Measurements from ENCODE around the gene SCAPER.
"Not testable (repeated sequence)": the region's sequence is repeated elsewhere in the genome, so short reads cannot be mapped to it uniquely, and the experiment has no call there.

The SCAPER gene

DNA sequence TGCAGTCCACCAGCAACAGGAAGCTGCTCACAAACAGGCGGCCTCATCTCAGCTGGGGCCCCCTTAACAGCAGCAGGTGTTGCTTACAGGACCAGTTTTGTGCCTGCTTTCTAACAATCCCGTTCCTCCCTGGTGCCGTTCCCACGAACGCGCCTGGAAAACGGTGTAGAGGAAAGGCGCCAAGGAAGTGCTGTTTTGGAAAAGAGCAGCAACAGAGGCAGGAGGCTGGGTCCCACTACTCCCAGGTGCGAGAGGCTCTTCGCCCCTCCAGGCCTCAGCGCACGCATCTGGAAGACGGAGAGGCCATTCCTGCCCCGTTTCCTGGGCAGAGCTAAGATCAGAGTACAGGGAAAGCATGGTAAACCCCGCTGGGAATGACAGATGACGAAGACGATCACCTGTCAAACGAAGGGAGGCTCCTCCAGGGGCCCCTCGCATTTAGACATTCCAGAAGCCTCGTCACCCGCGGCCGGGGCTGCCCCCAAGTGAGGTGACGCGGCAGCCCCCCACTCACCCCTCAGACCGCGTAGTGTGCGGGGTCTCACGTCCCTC, 603 bp downstream of the SCAPER start:
- DNase-seq (ENCODE audit: low read depth), result no peak

DNA sequence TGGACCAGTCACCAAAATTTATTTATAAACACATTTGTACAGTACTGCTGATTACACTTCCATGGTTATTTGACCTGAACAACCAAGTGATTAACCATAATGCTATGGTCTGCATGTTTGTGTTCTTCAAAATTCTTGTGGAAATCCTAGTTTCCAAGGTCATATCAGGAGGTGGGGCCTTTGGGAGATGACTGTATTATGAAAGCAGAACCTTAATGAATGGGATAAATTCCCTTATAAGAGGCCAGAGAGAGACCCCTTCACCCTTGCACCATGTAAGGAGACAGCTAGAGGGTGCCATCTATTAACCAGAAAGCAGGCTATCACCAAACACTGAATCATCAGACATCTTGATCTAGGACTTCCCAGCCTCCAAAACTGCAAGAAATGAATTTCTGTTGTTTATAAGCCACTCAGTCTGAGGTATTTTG, 1.9 kb downstream of the SCAPER start:
- no peak for DNase-seq (ENCODE audit: low read depth)

DNA sequence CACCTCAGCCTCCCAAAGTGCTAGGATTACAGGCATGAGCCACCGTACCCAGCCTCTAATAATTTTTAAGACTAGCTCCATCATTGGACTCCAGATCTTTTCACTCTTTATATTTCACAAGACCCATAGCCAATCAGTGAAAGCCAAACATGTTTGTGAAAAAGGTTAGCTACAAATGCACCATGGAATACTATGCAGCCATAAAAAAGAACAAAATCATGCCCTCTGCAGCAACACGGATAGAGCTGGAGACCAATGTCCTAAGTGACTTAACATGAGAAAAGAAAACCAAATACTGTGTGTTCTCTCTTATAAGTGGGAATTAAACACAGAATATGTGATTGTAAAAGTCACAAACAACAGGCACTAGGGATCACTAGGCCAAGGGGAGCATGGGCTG, 3.2 kb downstream of the SCAPER start:
- no peak for DNase-seq (ENCODE audit: low read depth)

DNA sequence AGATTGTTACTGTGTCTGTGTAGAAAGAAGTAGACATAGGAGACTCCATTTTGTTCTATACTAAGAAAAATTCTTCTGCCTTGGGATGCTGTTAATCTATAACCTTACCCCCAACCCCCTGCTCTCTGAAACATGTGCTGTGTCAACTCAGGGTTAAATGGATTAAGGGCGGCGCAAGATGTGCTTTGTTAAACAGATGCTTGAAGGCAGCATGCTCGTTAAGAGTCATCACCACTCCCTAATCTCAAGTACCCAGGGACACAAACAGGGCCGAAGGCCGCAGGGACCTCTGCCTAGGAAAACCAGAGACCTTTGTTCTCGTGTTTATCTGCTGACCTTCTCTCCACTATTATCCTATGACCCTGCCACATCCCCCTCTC, 5.2 kb downstream of the SCAPER start:
- not testable (repeated sequence) for DNase-seq (ENCODE audit: low read depth)

DNA sequence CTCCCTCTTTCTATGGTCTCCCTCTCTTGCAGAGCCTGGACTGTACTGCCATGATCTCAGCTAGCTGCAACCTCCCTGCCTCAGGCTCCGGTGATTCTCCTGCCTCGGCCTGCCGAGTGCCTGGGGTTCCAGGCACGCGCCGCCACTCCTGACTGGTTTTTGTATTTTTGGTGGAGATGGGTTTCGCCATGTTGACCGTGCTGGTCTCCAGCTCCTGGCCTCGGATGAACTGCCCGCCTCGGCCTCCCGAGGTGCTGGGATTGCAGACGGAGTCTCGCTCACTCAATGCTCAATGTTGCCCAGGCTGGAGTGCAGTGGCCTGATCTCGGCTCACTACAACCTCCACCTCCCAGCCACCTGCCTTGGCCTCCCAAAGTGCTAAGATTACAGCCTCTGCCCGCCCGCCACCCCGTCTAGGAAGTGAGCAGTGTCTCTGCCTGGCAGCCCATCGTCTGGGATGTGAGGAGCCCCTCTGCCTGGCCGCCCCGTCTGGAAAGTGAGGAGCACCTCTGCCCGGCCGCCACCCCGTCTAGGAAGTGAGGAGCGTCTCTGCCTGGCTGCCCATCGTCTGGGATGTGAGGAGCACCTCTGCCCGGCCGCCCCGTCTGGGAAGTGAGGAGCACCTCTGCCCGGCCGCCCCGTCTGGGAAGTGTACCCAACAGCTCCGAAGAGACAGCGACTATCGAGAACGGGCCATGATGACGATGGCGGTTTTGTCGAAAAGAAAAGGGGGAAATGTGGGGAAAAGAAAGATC, 5.8 kb downstream of the SCAPER start:
- DNase-seq (ENCODE audit: low read depth), result not testable (repeated sequence)

DNA sequence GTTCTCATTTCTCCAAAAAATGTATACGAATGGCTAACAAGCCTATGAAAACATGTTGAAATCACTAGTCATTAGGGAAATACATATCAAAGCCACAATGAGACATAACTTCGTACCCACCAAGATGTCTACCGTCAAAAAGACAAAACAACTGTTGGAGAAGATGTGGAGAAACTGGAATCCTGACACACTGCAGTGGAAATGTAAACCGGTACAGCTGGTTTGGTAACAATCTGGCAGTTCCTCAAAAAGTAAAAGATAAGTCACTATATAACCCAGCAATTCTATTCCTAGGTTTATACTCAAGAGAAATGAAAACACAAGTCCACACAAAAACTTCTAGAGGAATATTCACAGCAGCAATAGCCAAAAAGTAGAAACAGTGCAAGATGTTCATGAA, 7.0 kb downstream of the SCAPER start:
- no peak for DNase-seq (ENCODE audit: low read depth)

DNA sequence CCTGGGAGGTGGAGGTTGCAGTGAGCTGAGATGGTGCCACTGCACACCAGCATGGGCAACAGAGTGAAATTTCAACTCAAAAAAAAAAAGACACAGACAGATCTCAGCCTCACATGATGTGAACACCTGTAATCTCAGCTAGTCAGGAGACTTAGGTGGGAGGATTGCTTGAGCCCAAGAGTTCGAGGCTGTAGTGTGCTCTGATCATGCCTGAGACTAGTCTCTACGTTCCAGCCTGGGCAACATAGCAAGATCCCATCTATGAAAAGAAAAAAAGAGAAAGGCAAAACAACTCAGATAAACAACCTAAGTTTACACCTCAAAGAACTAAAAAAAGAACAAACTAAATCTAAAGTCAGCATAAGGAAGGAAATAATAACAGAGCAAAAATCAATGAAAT, 11.0 kb downstream of the SCAPER start:
- no peak for DNase-seq (ENCODE audit: low read depth)

DNA sequence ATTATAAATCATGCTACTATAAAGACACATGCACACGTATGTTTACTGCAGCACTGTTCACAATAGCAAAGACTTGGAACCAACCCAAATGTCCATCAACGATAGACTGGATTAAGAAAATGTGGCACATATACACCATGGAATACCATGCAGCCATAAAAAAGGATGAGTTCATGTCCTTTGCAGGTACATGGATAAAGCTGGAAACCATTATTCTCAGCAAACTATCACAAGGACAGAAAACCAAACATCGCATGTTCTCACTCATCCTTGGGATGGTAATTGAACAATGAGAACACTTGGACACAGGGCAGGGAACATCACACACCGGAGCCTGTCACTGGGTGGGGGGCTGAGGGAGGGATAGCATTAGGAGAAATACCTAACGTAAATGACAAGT, 12.3 kb downstream of the SCAPER start:
- DNase-seq (ENCODE audit: low read depth), result not testable (repeated sequence)

DNA sequence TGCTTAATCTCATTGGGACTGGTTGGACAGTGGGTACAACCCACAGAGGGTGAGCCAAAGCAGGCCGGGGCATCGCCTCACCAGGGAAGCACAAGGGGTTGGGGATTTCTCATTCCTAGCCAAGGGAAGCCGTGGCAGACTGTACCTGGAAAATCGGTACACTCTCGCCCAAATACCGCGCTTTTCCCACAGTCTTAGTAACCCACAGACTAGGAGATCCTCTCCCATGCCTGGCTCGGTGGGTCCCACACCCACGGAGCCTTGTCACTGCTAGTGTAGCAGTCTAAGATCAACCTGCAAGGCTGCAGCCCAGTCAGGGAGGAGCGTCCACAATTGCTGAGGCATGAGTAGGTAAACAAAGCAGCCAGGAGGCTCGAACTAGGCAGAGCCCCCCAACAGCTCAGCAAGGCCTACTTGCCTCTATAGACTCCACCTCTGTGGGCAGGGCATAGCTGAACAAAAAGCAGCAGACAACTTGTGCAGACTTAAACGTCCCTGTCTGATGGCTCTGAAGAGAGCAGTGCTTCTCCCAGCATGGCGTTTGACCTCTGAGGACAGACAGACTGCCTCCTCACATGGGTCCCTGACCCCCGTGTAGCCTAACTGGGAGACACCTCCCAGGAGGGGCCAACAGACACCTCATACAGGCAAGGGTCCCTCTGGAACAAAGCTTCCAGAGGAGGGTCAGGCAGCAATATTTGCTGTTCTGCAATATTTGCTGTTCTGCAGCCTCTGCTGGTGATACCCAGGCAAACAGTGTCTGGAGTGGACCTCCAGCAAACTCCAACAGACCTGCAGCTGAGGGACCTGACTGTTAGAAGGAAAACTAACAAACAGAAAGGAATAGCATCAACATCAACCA, 17.6 kb downstream of the SCAPER start:
- DNase-seq (ENCODE audit: low read depth), result not testable (repeated sequence)

DNA sequence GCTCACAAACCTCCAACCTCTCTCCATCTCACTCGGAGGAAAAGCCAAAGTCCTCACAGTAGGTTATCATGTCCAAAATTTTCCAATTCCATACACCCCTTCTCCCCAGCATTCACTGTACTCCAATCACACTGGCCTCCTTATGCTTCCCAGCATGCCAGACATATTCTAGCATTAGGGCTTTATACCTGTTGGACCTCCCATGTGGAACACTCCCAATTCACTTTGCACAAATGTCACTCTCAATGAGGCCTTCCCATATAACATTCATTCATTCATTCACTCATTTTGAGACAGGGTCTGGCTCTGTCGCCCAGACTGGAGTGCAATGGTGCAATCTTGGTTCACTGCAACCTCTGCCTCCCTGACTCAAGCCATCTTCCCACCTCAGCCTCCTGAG, 19.9 kb downstream of the SCAPER start:
- DNase-seq (ENCODE audit: low read depth), result no peak

DNA sequence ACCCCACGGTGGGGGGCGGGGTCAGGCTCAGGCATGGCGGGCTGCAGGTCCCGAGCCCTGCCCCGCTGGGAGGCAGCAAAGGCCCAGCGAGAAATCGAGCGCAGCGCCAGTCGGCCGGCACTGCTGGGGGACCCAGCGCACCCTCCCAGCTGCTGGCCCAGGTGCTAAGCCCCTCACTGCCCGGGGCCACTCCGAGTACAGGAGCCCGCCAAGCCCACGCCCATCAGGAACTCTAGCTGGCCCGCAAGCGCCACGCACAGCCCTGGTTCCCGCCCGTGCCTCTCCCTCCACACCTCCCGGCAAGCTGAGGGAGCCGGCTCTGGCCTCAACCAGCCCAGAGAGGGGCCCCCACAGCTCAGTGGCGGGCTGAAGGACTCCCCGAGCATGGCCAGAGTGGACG, 29.2 kb downstream of the SCAPER start:
- DNase-seq (ENCODE audit: low read depth), result no peak

DNA sequence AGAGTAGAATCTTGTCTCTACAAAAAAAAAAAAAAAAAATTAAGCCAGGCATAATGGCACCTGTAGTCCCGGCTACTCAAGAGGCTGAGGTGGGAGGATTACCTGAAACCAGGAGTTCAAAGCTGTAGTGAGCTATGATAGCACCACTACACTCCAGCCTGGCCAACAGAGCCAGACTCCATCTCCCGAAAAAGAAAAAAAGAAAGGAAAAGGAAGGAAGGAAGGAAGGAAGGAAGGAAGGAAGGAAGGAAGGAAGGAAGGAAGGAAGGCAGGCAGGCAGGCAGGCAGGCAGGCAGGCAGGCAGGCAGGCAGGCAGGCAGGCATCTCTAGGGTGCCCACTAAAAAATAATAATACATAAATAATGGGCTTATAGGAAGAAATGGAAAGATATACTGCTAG, 32.1 kb downstream of the SCAPER start:
- not testable (repeated sequence) for DNase-seq (ENCODE audit: low read depth)

DNA sequence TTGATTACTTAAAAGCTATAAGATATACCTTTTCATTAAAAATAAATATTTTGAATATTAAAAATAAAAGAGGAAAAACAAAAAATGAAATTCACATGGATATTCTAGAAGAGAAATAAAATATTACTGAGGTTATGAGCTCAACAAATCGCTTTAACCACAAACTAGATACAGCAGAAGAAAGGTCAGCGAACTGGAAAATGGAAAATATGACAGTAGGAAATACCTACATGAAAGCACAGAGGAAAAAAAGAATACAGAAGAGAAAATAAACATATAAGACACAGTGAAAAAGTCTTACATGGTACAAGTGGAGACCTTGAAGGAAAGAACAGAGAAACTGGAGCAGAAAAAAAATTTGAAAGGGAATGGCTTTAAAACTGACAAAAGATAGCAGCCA, 33.2 kb downstream of the SCAPER start:
- no peak for DNase-seq (ENCODE audit: low read depth)

DNA sequence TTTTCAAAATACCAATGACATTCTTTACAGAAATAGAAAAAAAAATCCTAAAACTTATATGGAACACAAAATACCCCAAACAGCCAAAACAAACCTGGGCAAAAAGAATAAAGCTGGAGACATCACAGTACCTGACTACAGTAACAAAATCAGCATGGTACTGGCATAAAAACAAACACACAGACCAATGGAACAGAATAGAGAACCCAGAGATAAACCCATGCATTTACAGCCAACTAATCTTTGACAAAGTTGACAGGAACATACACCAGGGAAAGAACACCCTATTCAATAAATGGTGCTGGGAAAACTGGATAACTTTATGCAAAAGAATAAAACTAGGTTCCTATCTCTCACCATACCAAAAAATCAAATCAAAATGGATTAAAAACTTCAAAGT, 36.4 kb downstream of the SCAPER start:
- no peak for DNase-seq (ENCODE audit: low read depth)

DNA sequence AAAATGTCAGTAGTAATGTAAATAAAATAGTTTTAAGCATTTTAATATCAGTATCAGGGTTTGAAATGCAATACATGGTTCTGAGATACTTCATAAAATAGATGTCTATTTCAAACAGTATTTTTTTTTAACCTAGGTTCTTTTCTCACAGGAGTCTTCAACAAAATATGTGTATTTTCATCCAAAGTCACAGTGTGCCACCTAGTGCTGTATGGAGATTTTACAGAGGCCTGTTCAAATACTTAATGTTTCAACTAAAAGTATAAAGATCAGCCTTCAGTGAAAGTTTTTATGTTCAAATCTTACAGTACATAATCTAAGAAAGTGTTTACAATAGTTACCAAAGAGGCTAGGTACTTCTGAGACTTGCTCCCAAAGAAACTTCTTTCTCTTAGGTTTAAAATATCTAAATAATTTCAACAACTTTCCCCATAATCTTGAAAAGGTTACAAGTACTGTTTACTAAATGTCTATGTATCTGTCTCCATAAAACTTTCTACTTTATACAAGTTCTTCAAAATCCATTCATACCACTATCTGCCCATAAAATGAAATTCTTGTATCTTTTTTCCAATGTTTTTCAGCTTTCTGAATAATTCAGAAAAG, 38.3 kb downstream of the SCAPER start:
- no peak for DNase-seq (ENCODE audit: low read depth)

DNA sequence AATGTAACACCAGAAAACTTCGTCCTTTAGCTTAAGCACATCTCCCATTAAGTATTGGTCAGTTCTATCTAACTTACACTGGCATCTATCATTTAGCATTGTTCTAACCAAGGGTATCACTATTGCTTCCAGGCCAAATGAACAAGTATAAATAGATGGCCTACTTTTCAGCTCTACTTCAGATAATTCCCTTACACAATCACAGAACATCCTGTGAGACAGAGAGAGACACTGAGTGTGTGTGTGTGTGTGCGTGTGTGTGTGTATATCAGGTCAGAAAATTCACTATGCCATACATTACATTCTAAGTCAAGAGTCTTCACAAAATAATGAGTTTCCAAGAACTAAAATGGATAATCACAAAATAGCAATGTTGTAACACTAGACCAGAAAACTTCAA, 39.1 kb downstream of the SCAPER start:
- DNase-seq (ENCODE audit: low read depth), result no peak

DNA sequence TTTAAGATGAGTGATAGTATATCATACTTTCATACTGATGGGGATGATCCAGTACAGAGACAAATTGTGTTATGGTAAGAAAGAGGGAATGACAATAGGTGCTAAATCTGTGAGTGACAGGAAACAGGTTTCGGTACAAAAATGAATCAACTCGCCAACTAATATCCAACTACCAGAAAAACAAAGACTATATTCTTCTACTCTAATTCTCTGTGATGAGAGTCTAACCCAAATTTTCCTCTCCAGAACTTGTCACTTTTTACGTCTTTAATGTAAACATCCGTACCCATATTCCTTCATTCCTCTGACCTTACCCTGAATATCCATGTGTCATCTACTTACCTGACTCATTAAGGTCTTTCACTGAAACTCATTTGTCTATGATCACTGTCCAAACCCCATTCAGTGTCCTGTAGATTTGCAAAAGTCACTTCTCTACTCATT, 39.6 kb downstream of the SCAPER start:
- DNase-seq (ENCODE audit: low read depth), result no peak

DNA sequence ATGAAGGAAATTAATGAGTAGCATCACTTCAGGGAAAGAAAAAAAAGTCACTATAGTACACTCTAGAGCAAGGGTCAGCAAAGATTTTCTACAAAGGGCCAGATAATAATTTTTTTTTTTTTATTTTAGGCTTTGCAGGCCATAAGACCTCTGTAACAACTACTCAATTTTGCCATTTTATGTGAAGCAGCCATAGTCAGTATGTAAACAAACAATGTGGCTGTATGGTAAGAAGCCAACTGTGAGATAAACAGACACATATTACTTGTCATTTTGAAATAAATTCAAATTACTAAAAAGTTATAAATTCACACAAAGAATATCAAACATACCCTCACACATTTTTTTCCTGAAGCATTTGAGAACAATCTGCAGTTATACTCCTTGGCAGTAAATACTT, 40.6 kb downstream of the SCAPER start:
- DNase-seq (ENCODE audit: low read depth), result no peak

DNA sequence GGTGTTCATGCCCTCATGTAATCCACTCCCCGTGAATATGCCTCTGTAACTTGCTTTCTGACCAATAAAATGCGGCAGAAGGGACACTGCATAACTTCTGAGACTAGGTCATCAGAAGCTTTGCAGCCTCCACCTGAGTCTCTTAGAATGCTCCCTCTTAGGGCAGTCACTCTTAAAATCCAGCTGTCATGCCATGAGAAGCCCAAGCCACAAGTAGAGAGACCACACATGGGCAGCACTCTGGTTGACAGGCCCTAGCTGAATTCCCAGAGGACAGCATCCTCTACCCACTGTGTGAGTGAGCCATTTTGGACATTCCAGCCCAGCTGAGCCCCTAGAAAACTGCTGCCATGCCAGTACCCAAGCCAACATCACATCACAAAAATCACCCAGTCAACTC, 41.4 kb downstream of the SCAPER start:
- DNase-seq (ENCODE audit: low read depth), result no peak

DNA sequence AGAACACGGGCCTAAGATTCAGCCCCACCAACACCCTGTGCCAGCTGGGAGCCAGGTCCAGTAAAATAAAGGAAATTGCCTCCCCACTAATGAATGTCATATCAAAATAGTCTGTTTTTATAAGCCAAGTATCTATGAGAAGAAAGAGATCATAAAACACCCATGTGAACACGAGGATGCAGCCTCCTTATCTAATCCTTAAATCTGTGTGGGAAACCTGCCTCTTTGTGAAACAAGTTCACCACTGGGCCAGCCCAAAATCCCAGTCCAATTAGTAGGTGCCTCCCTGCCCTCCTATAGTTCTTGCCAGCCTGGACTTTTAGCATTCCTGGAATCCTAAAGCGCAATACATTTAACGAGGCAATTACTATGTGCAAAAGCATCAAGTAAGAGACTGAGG, 42.0 kb downstream of the SCAPER start:
- DNase-seq (ENCODE audit: low read depth), result no peak

DNA sequence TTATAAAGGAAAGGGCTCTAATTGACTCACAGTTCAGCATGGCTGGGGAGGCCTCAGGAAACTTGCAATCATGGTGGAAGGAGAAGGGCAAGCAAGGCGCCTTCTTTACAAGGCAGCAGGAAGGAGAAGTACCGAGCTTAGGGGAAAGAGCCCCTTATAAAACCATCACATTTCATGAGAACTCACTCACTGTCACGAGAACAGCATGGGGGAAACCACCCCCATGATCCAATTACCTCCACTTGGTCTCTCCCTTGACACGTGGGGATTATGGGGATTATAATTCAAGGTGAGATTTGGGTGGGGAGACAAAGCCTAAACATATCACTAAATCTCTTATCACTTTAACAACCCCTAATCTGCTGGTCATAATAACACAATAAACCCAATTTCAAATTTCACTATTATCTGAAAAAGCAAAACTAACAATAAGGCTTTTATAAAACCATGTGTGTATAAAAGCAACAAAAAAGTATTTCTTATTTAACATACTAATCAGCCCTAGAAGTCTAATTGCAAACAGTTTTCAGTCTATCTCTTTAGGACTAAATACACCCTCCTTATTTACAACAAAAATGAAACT, 43.2 kb downstream of the SCAPER start:
- no peak for DNase-seq (ENCODE audit: low read depth)

DNA sequence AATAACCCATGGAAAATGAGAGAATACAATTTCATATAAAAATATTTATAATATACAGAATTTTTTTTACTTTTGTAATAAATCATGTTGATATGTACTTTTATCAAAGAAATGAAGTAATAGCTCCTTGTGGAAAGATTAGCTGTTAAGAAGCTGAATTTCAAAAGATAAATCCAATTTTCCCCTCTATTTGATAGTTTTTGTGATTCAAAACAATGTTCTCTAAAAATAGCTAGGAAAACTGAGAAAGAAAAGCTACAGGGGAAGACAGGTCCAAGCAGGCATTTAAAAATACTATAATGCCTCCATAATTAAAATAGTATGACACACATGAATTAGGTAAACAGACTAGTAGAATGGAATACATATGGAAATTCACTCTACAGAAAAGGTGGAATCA, 44.9 kb downstream of the SCAPER start:
- no peak for DNase-seq (ENCODE audit: low read depth)
